ENCODE results near the gene BHLHE40.

Gene BHLHE40

GRCh38 chr3:4983739-4984510, 4.7 kb downstream of the BHLHE40 start:
- peak; percentile 48 for DNase-seq (ENCODE audit: low spot score)

- DNase-seq (ENCODE audit: low spot score) = no peak
Observed at GRCh38 chr3:4984511-4984864, 5.3 kb downstream of the BHLHE40 start.

- DNase-seq (ENCODE audit: low spot score) = peak; percentile 11
Observed at GRCh38 chr3:4985330-4986174, 6.3 kb downstream of the BHLHE40 start.

GRCh38 chr3:4986175-4986781, 7.0 kb downstream of the BHLHE40 start:
- DNase-seq (ENCODE audit: low spot score) = no peak

GRCh38 chr3:4986782-4987537, 7.7 kb downstream of the BHLHE40 start:
- peak; percentile 77 for DNase-seq (ENCODE audit: low spot score)

- DNase-seq (ENCODE audit: low spot score) = no peak
Observed at GRCh38 chr3:4987538-4988296, 8.5 kb downstream of the BHLHE40 start.

- DNase-seq (ENCODE audit: low spot score) = no peak
Observed at GRCh38 chr3:4988983-4989834, 10.0 kb downstream of the BHLHE40 start.

- DNase-seq (ENCODE audit: low spot score) = no peak
Observed at GRCh38 chr3:4990069-4990468, 10.8 kb downstream of the BHLHE40 start.

- no peak for DNase-seq (ENCODE audit: low spot score)
Observed at GRCh38 chr3:4992118-4992517, 12.9 kb downstream of the BHLHE40 start.

GRCh38 chr3:4993276-4994143, 14.3 kb downstream of the BHLHE40 start:
- DNase-seq (ENCODE audit: low spot score) = no peak

GRCh38 chr3:4994144-4994730, 15.0 kb downstream of the BHLHE40 start:
- DNase-seq (ENCODE audit: low spot score) = no peak

- DNase-seq (ENCODE audit: low spot score) = peak; percentile 75
Observed at GRCh38 chr3:4994823-4995499, 15.7 kb downstream of the BHLHE40 start.

GRCh38 chr3:4995500-4996053, 16.3 kb downstream of the BHLHE40 start:
- DNase-seq (ENCODE audit: low spot score) = no peak

- DNase-seq (ENCODE audit: low spot score) = no peak
Observed at GRCh38 chr3:4996223-4996765, 17.1 kb downstream of the BHLHE40 start.

GRCh38 chr3:4996771-4997291, 17.6 kb downstream of the BHLHE40 start:
- DNase-seq (ENCODE audit: low spot score) = no peak

GRCh38 chr3:4997946-4998345, 18.7 kb downstream of the BHLHE40 start:
- no peak for DNase-seq (ENCODE audit: low spot score)

GRCh38 chr3:4999531-5000184, 20.4 kb downstream of the BHLHE40 start:
- DNase-seq (ENCODE audit: low spot score) = no peak

Data from Ammon's horn (tissue), 1 donor.